Measurements from ENCODE around the gene PAWR. TPM values are rescaled to one million over a fixed set of nuclear protein-coding genes. Genes with fewer than 3 reads are reported as not detected.
"Not testable (repeated sequence)": the region's sequence is repeated elsewhere in the genome, so short reads cannot be mapped to it uniquely, and the experiment has no call there.

The PAWR gene
- total RNA-seq, 2 experiments from 2014 or later: 4.3 to 5.0 TPM

- POLR2A ChIA-PET: no interaction called here
Observed at GRCh38 chr12:79688376-79689060, 2.2 kb downstream of the PAWR start.

GRCh38 chr12:79687711-79688260 lies 3.0 kb downstream of the PAWR start:
- ChIA-PET POLR2A (no interaction called here), CTCF (no interaction called here)

More at GRCh38 chr12:79688376-79689060, 2.2 kb downstream of the PAWR start:
- CTCF ChIA-PET: no interaction called here

- ChIA-PET POLR2A (no interaction called here), CTCF (no interaction called here)
Observed at GRCh38 chr12:79686171-79686570, 4.6 kb downstream of the PAWR start.

GRCh38 chr12:79685068-79685467 lies 5.7 kb downstream of the PAWR start:
- POLR2A ChIA-PET: no interaction called here
- CTCF ChIA-PET: interaction anchor here (0.6 kb wide), 1 partner anchor 361 kb away, joined by 3 read pairs; no protein-coding TSS in a partner anchor

- CTCF ChIA-PET: interaction anchor here (0.6 kb wide), 1 partner anchor 360 kb away, joined by 3 read pairs; no protein-coding TSS in a partner anchor
- POLR2A ChIA-PET: not testable (repeated sequence)
Observed at GRCh38 chr12:79684338-79684737, 6.4 kb downstream of the PAWR start.

GRCh38 chr12:79682593-79682992 lies 8.2 kb downstream of the PAWR start:
- POLR2A ChIA-PET: no interaction called here
- CTCF ChIA-PET: no interaction called here

GRCh38 chr12:79681008-79681590 lies 9.7 kb downstream of the PAWR start:
- ChIA-PET CTCF (no interaction called here), POLR2A (no interaction called here)

GRCh38 chr12:79680051-79680450 lies 10.7 kb downstream of the PAWR start:
- POLR2A ChIA-PET: interaction anchor here (0.9 kb wide), 1 partner anchor 9 kb away, joined by 3 read pairs; no protein-coding TSS in a partner anchor

GRCh38 chr12:79678306-79678705 lies 12.5 kb downstream of the PAWR start:
- ChIA-PET CTCF (no interaction called here), POLR2A (no interaction called here)

More at GRCh38 chr12:79680051-79680450, 10.7 kb downstream of the PAWR start:
- CTCF ChIA-PET: no interaction called here

GRCh38 chr12:79677672-79678071 lies 13.1 kb downstream of the PAWR start:
- POLR2A ChIA-PET: no interaction called here
- CTCF ChIA-PET: no interaction called here

- POLR2A ChIA-PET: no interaction called here
Observed at GRCh38 chr12:79676579-79676978, 14.2 kb downstream of the PAWR start.

GRCh38 chr12:79674629-79675028 lies 16.1 kb downstream of the PAWR start:
- ChIA-PET CTCF (no interaction called here), POLR2A (no interaction called here)

More at GRCh38 chr12:79676579-79676978, 14.2 kb downstream of the PAWR start:
- CTCF ChIA-PET: no interaction called here

- CTCF ChIA-PET: interaction anchor here (0.6 kb wide), 1 partner anchor 91 kb away, joined by 4 read pairs; no protein-coding TSS in a partner anchor
- POLR2A ChIA-PET: no interaction called here
Observed at GRCh38 chr12:79673354-79673753, 17.4 kb downstream of the PAWR start.

GRCh38 chr12:79668113-79668512 lies 22.7 kb downstream of the PAWR start:
- ChIA-PET POLR2A (no interaction called here), CTCF (no interaction called here)

- ChIA-PET POLR2A (no interaction called here), CTCF (no interaction called here)
Observed at GRCh38 chr12:79665212-79665887, 25.4 kb downstream of the PAWR start.

- POLR2A ChIA-PET: no interaction called here
- CTCF ChIA-PET: no interaction called here
Observed at GRCh38 chr12:79664518-79664917, 26.2 kb downstream of the PAWR start.

GRCh38 chr12:79662046-79662811 lies 28.5 kb downstream of the PAWR start:
- ChIA-PET CTCF (interaction anchor here (0.7 kb wide), 1 partner anchor 461 kb away, joined by 3 read pairs; no protein-coding TSS in a partner anchor), POLR2A (no interaction called here)

GRCh38 chr12:79661629-79662028 lies 29.1 kb downstream of the PAWR start:
- ChIA-PET CTCF (interaction anchor here (0.7 kb wide), 1 partner anchor 461 kb away, joined by 3 read pairs; no protein-coding TSS in a partner anchor), POLR2A (no interaction called here)

- CTCF ChIA-PET: no interaction called here
- POLR2A ChIA-PET: no interaction called here
Observed at GRCh38 chr12:79659961-79660431, 30.8 kb downstream of the PAWR start.

GRCh38 chr12:79658221-79658620 lies 32.5 kb downstream of the PAWR start:
- ChIA-PET POLR2A (no interaction called here), CTCF (interaction anchor here (0.7 kb wide), 1 partner anchor 16 kb away, joined by 3 read pairs; no protein-coding TSS in a partner anchor)

Measured in activated CD8-positive, alpha-beta memory T cell treated with anti-CD3 and anti-CD28 coated beads for 36 hours (primary cell).